ENCODE data around the gene MARK3. TPM values are rescaled to one million over a fixed set of nuclear protein-coding genes. Genes with fewer than 3 reads are reported as not detected.
A peak's percentile ranks its signal among the peaks of the same experiment; 100 is the strongest.

MARK3 gene
- total and polyA plus RNA-seq, 2 of the 4 experiments (the other 2 are of a cell fraction): 78.5 to 80.5 TPM

GRCh38 chr14:103416916-103417315 lies 31.7 kb downstream of the MARK3 start:
- H3K56ac ChIP-seq (ENCODE audit: extremely low read depth, insufficient read depth, low read length): no peak overlapping the region
- ATAC-seq (ENCODE audit: low read depth) (no peak), DNase-seq (no peak)
- no TSS peak for BruUV-seq (replicated peaks)
- H3K9me1 ChIP-seq (ENCODE audit: insufficient read depth, low read length): peaks cover 15% of the 10 kb centered on the region
- H4K8ac ChIP-seq (ENCODE audit: low read depth in 2 of 2, low read length in 2 of 2): peak overlapping the region in 1 of 2 experiments; percentile 2; a peak in 1 of 4 replicates
- H4K91ac ChIP-seq (ENCODE audit: insufficient read depth, low read depth, low read length): no peak overlapping the region
- in situ Hi-C loops (cut with MboI; ENCODE audit: low sequenced_read_pairs): no loop called here
- dilution Hi-C loops (cut with HindIII; ENCODE audit: low sequenced_read_pairs, unreplicated experiment): no loop called here
- peak overlapping the region; percentile 1; the same call in 1 of the 2 replicates for H3K14ac ChIP-seq (replicated peaks; ENCODE audit: low read depth, low read length)
- no peak overlapping the region; the same call in 1 of the 2 replicates for H2AK5ac ChIP-seq (ENCODE audit: low read depth, low read length)
- peak overlapping the region; percentile 56; the same call in 1 of the 2 replicates for H3K18ac ChIP-seq (ENCODE audit: low read depth, low read length)
- H2BK15ac ChIP-seq (ENCODE audit: low read depth, low read length): no peak overlapping the region
- WGBS, 2 experiments (ENCODE audit: extremely low coverage in 2 of 2, insufficient read length in 1 of 2): 83% methylated on average over 1 of the region's 2 CpGs; no CpG with 5 or more reads in 1 of the 2 experiments
- H2AFZ ChIP-seq (replicated peaks; ENCODE audit: low read length, poor library complexity): no peak overlapping the region
- H4K5ac ChIP-seq (ENCODE audit: low read depth, low read length): no peak overlapping the region
- no peak overlapping the region for H3K9ac ChIP-seq (ENCODE audit: low read depth, low read length)
- no peaks in the 10 kb centered on the region for H3K9me3 ChIP-seq (ENCODE audit: control insufficient read depth, insufficient read depth, low read length)
- H3K4ac ChIP-seq (ENCODE audit: low read depth, low read length): no peak overlapping the region
- POLR2A ChIA-PET (ENCODE audit: unreplicated experiment): interaction anchor here (0.5 kb wide), 1 partner anchor 29 kb away, joined by 3 read pairs; no protein-coding TSS in a partner anchor
- TF ChIP-seq USF2 (IDR thresholded peaks at IDR 0.05; ENCODE audit: low read depth, low read length) (no peak), CHD1 (IDR thresholded peaks at IDR 0.05; ENCODE audit: low read depth, low read length) (no peak), POLR2A (IDR thresholded peaks at IDR 0.05; ENCODE audit: low read depth, low read length) (no peak), ELK1 (IDR thresholded peaks at IDR 0.05; ENCODE audit: borderline replicate concordance, low read depth, low read length) (no peak), MXI1 (IDR thresholded peaks at IDR 0.05; ENCODE audit: borderline replicate concordance, low read depth, low read length) (no peak), RFX5 (IDR thresholded peaks at IDR 0.05; ENCODE audit: low read depth, low read length) (no peak), NFE2L2 (IDR thresholded peaks at IDR 0.05; ENCODE audit: low read depth, low read length) (no peak), MAZ (IDR thresholded peaks at IDR 0.05; ENCODE audit: borderline replicate concordance, low read depth, low read length) (no peak), SMC3 (IDR thresholded peaks at IDR 0.05; ENCODE audit: low read depth, low read length) (no peak), RCOR1 (IDR thresholded peaks at IDR 0.05; ENCODE audit: insufficient replicate concordance, low read length) (no peak), CTCF (conservative IDR thresholded peaks at IDR 0.05; ENCODE audit: low read depth, low read length) (no peak), RAD21 (IDR thresholded peaks at IDR 0.05; ENCODE audit: low read length) (no peak), MAFK (IDR thresholded peaks at IDR 0.05; ENCODE audit: low read depth, low read length) (no peak), CEBPB (IDR thresholded peaks at IDR 0.05; ENCODE audit: low read depth, low read length) (no peak), FOS (IDR thresholded peaks at IDR 0.05; ENCODE audit: low read depth, low read length) (no peak), BHLHE40 (IDR thresholded peaks at IDR 0.05; ENCODE audit: low read depth, low read length) (no peak)
- no peaks in the 10 kb centered on the region for H3K27me3 ChIP-seq (ENCODE audit: control insufficient read depth, insufficient read depth, low read length)
- peaks cover 8% of the 10 kb centered on the region for H3K4me1 ChIP-seq (ENCODE audit: control insufficient read depth, insufficient read depth, low read length)
- peaks cover 9 to 74% of the 10 kb centered on the region in 2 experiments for H3K79me1 ChIP-seq (ENCODE audit: low read depth in 1 of 2, low read length in 2 of 2)
- no peak overlapping the region for H3K4me3 ChIP-seq (ENCODE audit: insufficient read depth, low read depth, low read length)
- no peak overlapping the region for H2BK20ac ChIP-seq (ENCODE audit: low read depth, low read length)
- H2BK5ac ChIP-seq (ENCODE audit: low read depth, low read length, poor library complexity, severe bottlenecking): peak overlapping the region; percentile 84
- H4K20me1 ChIP-seq (ENCODE audit: insufficient read depth, low read length): peaks cover 58% of the 10 kb centered on the region
- intact Hi-C loops (cut with micrococcal nuclease): no loop called here
- peak overlapping the region; percentile 25; the same call in 1 of the 2 replicates for H3K27ac ChIP-seq (ENCODE audit: insufficient read depth, low read length)
- 0 out of 2 replicates have a peak overlapping the region, but pooled peaks have one; percentile 4 for H2BK120ac ChIP-seq (ENCODE audit: low read depth, low read length)
- peak overlapping the region; percentile 28; the same call in 1 of the 2 replicates for H3K23ac ChIP-seq (ENCODE audit: low read depth, low read length)
- peak overlapping the region; percentile 56; the same call in 1 of the 2 replicates for H3K4me2 ChIP-seq (ENCODE audit: low read depth, low read length)
- CTCF ChIA-PET: no interaction called here
- H3K36me3 ChIP-seq (ENCODE audit: control insufficient read depth, insufficient read depth, low read length): peaks cover 11% of the 10 kb centered on the region
- no peak overlapping the region for H2AK9ac ChIP-seq (replicated peaks; ENCODE audit: low read depth, low read length, poor library complexity)

Measured in IMR-90 (cell line).